Endothelial cell of umbilical vein (primary cell): ENCODE measurements around the gene KCNF1. TPM values are rescaled to one million over a fixed set of nuclear protein-coding genes. Genes with fewer than 3 reads are reported as not detected.

Experiments used
- BruUV-seq: library from RNA; stranded (reverse); fragments of 400-500 nt; replicated peaks from 2 replicates; lab custom pipeline; 2021; lab: Mats Ljungman, UMichigan
- CTCF ChIA-PET: fragments of 300-600, 350-600 bp; sonication (Branson Sonifier 250); formaldehyde crosslinking; loops from one replicate; lab custom pipeline; 2021; ENCODE audit warnings: antibody characterized with exemption, inconsistent platforms; lab: Charles Lee
- POLR2A ChIA-PET: fragments of 300-600, 350-600 bp; sonication (Branson Sonifier 250); formaldehyde crosslinking; loops from one replicate; lab custom pipeline; 2021; ENCODE audit warnings: antibody characterized with exemption, inconsistent platforms; lab: Charles Lee
- DNase-seq: peaks from one replicate; pipeline ENCODE4 v3.0.0-alpha.2; 2011; ENCODE audit warnings: low read depth, low spot score
- FAIRE-seq: peaks from 2 replicates; lab custom pipeline; 2011; peaks lifted over from hg19 to GRCh38; lab: Jason Lieb, UNC
- H2AFZ ChIP-seq: 2 replicates; pipeline ENCODE4 v1.6.0; 2012; ENCODE audit warnings: low read depth, low read length, control low read depth, inconsistent platforms
- H3K27ac ChIP-seq: 2 replicates; pipeline ENCODE4 v1.5.1; 2011; ENCODE audit warnings: low read depth, mild to moderate bottlenecking, control low read depth, low read length, moderate library complexity; ENCODE audit not compliant: insufficient read depth
- H3K27me3 ChIP-seq, 2 experiments: 2 replicates each; pipeline versions ENCODE4 v1.6.0 to v1.6.1; 2011; ENCODE audit warnings: low read length in 2 of 2, mixed read lengths in 1 of 2; ENCODE audit not compliant: control insufficient read depth in 2 of 2, insufficient read depth in 2 of 2
- H3K36me3 ChIP-seq, 2 experiments: 2 replicates in 1 of 2; 3 replicates in 1 of 2; pipeline ENCODE4 v1.5.1; 2011; ENCODE audit warnings: low read length in 2 of 2, mild to moderate bottlenecking in 1 of 2, moderate library complexity in 1 of 2; ENCODE audit not compliant: control insufficient read depth in 2 of 2, insufficient read depth in 2 of 2; ENCODE audit errors: extremely low read depth in 1 of 2
- H3K4me1 ChIP-seq: 3 replicates; pipeline ENCODE4 v1.5.1; 2011; ENCODE audit warnings: mild to moderate bottlenecking, low read length; ENCODE audit not compliant: control insufficient read depth, insufficient read depth; ENCODE audit errors: extremely low read depth
- H3K4me2 ChIP-seq: 2 replicates; pipeline ENCODE4 v1.6.1; 2011; ENCODE audit warnings: low read length, control low read depth, mixed read lengths; ENCODE audit not compliant: insufficient read depth
- H3K4me3 ChIP-seq, 3 experiments: fragments of 200-600 bp in 1 of 3; sonication (generic), shearing (Covaris generic) in 1 of 3; replicated peaks in 1 of 3; 2 replicates each; pipeline ENCODE4 v1.5.1; 2011 to 2016; ENCODE audit warnings: control low read depth in 3 of 3, low read length in 3 of 3, mild to moderate bottlenecking in 2 of 3, inconsistent platforms in 1 of 3, low read depth in 1 of 3, moderate library complexity in 1 of 3; ENCODE audit not compliant: insufficient read depth in 1 of 3
- H3K79me2 ChIP-seq: 2 replicates; pipeline ENCODE4 v1.6.0; 2012; ENCODE audit warnings: low read length, inconsistent platforms; ENCODE audit not compliant: control insufficient read depth, insufficient read depth
- H3K9ac ChIP-seq: replicated peaks from 2 replicates; pipeline ENCODE3; 2011; ENCODE audit warnings: low read length, control low read depth; ENCODE audit not compliant: insufficient read depth; ENCODE audit errors: extremely low read depth
- H3K9me1 ChIP-seq: replicated peaks from 3 replicates; pipeline ENCODE4 v1.6.0; 2011; ENCODE audit warnings: mild to moderate bottlenecking, low read length; ENCODE audit not compliant: control insufficient read depth, insufficient read depth; ENCODE audit errors: extremely low read depth
- H3K9me3 ChIP-seq: replicated peaks from 2 replicates; pipeline ENCODE4 v1.5.1; 2012; ENCODE audit warnings: low read length, inconsistent platforms; ENCODE audit not compliant: control insufficient read depth, insufficient read depth
- H4K20me1 ChIP-seq: replicated peaks from 2 replicates; pipeline ENCODE3; 2011; ENCODE audit warnings: mild to moderate bottlenecking, low read length; ENCODE audit not compliant: control insufficient read depth, insufficient read depth; ENCODE audit errors: extremely low read depth
- EZH2 ChIP-seq: IDR thresholded peaks from 2 replicates; pipeline ENCODE4 v1.6.1; 2012; ENCODE audit warnings: borderline replicate concordance, low read depth, mild to moderate bottlenecking, moderate library complexity, low read length, inconsistent platforms; ENCODE audit not compliant: severe bottlenecking
- GATA2 ChIP-seq: IDR thresholded peaks from 2 replicates; pipeline ENCODE4 v1.7.0; 2011; ENCODE audit warnings: low read depth, mild to moderate bottlenecking, moderate library complexity, mixed read lengths, low read length; ENCODE audit not compliant: insufficient read length, insufficient read depth
- JUN ChIP-seq: IDR thresholded peaks from 2 replicates; pipeline ENCODE4 v1.6.1; 2011; ENCODE audit warnings: borderline replicate concordance, low read depth; ENCODE audit not compliant: insufficient read length, insufficient read depth
- MYC ChIP-seq: IDR thresholded peaks from one replicate; pipeline ENCODE4 v1.6.1; 2011; ENCODE audit warnings: mild to moderate bottlenecking, low read depth, low read length
- POLR2AphosphoS5 ChIP-seq: IDR thresholded peaks from 2 replicates; pipeline ENCODE4 v1.6.1; 2012; ENCODE audit warnings: low read depth, mild to moderate bottlenecking, control low read depth, low read length, moderate library complexity; ENCODE audit not compliant: insufficient read depth
- dilution Hi-C: fragments of 300-500 bp; cut with MboI; formaldehyde crosslinking; loops from one replicate; pipeline ENCODE4 v1.15.0; 2019; ENCODE audit warnings: low sequenced_read_pairs; ENCODE audit not compliant: extremely low pct_ligation_motif_present
- intact Hi-C: fragments of 100-400 bp; cut with micrococcal nuclease; formaldehyde crosslinking; loops from one replicate; pipeline ENCODE4 v1.10.0; 2022
- polyA plus RNA-seq, 4 experiments: library from polyadenylated mRNA; depleted of rRNA in 3 of 4; stranded (reverse) in 3 of 4; unstranded in 1 of 4; fragments of >200 nt; gene quantifications; 2 replicates each; pipeline versions ENCODE4 v1.2.1 to v1.2.3, GENCODE V29; 2011 to 2012; ENCODE audit warnings: missing spikeins in 1 of 4
- total RNA-seq: library from RNA; stranded (reverse); gene quantifications from 2 replicates; pipeline ENCODE4 v1.2.3, GENCODE V29; 2021
- TF ChIP-seq, protein P1 (sequence below), 2 donors: IDR thresholded peaks; 1 replicate in 1 of 2; 2 replicates in 1 of 2; pipeline ENCODE4 v1.5.1; 2011; ENCODE audit warnings: low read length in 2 of 2, mild to moderate bottlenecking in 2 of 2, moderate library complexity in 2 of 2, control low read depth in 1 of 2, inconsistent platforms in 1 of 2, low read depth in 1 of 2; ENCODE audit not compliant: insufficient read depth in 1 of 2; ENCODE audit errors: extremely low read depth in 1 of 2

KCNF1 gene
- total and polyA plus RNA-seq, 2 donors (not counting 3 experiments of a cell fraction or from before 2014, with no cell fraction given) = 0.23 to 0.42 TPM

DNA sequence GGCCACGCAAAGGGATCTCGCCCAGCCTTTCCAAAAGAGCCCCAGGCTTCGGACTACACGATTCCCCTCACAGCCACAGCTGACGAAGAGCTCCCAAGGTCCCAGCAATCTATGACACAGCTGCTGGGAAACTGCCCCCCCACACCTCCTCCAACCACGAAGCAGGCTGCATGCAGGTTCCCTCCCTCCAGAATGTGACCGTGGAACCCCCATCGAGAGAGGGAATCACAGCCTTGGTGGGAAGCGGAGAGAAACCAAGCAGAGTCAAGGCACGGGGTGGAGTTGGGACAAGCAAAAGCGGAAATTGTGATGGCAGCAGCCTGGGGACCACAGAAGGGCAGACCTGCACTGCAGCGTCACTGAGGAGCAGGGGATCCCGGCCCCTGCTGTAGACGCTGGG, 50.3 kb downstream of the KCNF1 start:
- H3K79me2 ChIP-seq = no peaks in the 10 kb centered on the region
- no peak for DNase-seq
- TF ChIP-seq EZH2 = no peak
- TF ChIP-seq GATA2 = no peak
- TF ChIP-seq JUN = no peak
- no peak for TF ChIP-seq MYC
- TF ChIP-seq POLR2AphosphoS5 = no peak
- no peak overlapping the region for H2AFZ ChIP-seq
- CTCF ChIA-PET = interaction anchor here (1.5 kb wide), 1 partner anchor 163 kb away, joined by 3 read pairs; no protein-coding TSS in a partner anchor
- H4K20me1 ChIP-seq = no peaks in the 10 kb centered on the region
- H3K9ac ChIP-seq = no peak overlapping the region
- dilution Hi-C loops (no loop called here), intact Hi-C loops (no loop called here)
- no peaks in the 10 kb centered on the region for H3K9me1 ChIP-seq
- no peaks in the 10 kb centered on the region for H3K9me3 ChIP-seq
- BruUV-seq = no TSS peak
- POLR2A ChIA-PET = no interaction called here
- H3K27me3 ChIP-seq = peaks cover 6 to 18% of the 10 kb centered on the region in 2 experiments
- H3K36me3 ChIP-seq = no peaks in the 10 kb centered on the region
- no peaks in the 10 kb centered on the region for H3K4me1 ChIP-seq
- H3K27ac ChIP-seq = no peak overlapping the region
- H3K4me3 ChIP-seq = no peak overlapping the region
- FAIRE-seq = no peak
- no peak overlapping the region for H3K4me2 ChIP-seq

DNA sequence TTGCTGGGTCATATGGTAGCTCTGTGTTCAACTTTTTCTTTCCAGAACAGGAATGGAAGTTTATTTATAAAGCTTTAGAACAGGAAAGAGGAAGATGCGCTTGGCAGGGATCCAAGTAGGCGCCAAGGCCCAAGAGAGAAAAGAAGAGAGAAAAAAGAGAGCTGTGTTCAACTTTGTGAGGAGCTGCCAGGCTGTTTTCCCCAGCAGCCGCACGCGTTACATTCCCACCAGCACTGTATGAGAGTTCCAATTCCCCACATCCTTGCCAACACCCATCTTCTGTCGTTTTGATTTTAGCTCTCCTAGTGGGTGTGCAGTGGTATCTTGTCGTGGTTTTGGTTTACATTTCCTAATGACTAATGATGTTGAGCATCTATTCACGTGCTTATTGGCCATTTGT, 51.4 kb downstream of the KCNF1 start:
- H3K9ac ChIP-seq = no peak overlapping the region
- H3K79me2 ChIP-seq = no peaks in the 10 kb centered on the region
- H4K20me1 ChIP-seq = no peaks in the 10 kb centered on the region
- H3K36me3 ChIP-seq = no peaks in the 10 kb centered on the region
- no peak for FAIRE-seq
- intact Hi-C loops = no loop called here
- no peak overlapping the region for H3K4me2 ChIP-seq
- H3K9me1 ChIP-seq = no peaks in the 10 kb centered on the region
- H2AFZ ChIP-seq = no peak overlapping the region
- H3K9me3 ChIP-seq = no peaks in the 10 kb centered on the region
- H3K4me1 ChIP-seq = no peaks in the 10 kb centered on the region
- POLR2A ChIA-PET = no interaction called here
- CTCF ChIA-PET = interaction anchor here (0.8 to 1.5 kb wide), 3 partner anchors 21 to 161 kb away, joined by 3 read pairs; no protein-coding TSS in a partner anchor
- no peak for DNase-seq
- TF ChIP-seq JUN (no peak), MYC (no peak), POLR2AphosphoS5 (no peak)
- TF ChIP-seq, protein P1, sequence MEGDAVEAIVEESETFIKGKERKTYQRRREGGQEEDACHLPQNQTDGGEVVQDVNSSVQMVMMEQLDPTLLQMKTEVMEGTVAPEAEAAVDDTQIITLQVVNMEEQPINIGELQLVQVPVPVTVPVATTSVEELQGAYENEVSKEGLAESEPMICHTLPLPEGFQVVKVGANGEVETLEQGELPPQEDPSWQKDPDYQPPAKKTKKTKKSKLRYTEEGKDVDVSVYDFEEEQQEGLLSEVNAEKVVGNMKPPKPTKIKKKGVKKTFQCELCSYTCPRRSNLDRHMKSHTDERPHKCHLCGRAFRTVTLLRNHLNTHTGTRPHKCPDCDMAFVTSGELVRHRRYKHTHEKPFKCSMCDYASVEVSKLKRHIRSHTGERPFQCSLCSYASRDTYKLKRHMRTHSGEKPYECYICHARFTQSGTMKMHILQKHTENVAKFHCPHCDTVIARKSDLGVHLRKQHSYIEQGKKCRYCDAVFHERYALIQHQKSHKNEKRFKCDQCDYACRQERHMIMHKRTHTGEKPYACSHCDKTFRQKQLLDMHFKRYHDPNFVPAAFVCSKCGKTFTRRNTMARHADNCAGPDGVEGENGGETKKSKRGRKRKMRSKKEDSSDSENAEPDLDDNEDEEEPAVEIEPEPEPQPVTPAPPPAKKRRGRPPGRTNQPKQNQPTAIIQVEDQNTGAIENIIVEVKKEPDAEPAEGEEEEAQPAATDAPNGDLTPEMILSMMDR (IDR thresholded peaks at IDR 0.05; ENCODE audit: extremely low read depth in 1 of 2, insufficient read depth in 1 of 2, low read depth in 1 of 2, low read length in 2 of 2) = no peak
- H3K4me3 ChIP-seq = no peak overlapping the region
- dilution Hi-C loops = no loop called here
- no peak overlapping the region for H3K27ac ChIP-seq
- peaks cover 6 to 15% of the 10 kb centered on the region in 2 experiments for H3K27me3 ChIP-seq
- BruUV-seq = no TSS peak
